HUES6 (cell line): ENCODE data around the gene USP1.

ENCODE experiments used
- H3K27ac ChIP-seq: 2 replicates; pipeline ENCODE4 v1.7.0; 2013; ENCODE audit warnings: low read depth, mild to moderate bottlenecking, low read length, inconsistent platforms
- H3K27me3 ChIP-seq: 2 replicates; pipeline ENCODE4 v1.6.1; 2013; ENCODE audit warnings: low read length; ENCODE audit not compliant: control insufficient read depth, insufficient read depth
- H3K36me3 ChIP-seq: 2 replicates; pipeline ENCODE4 v1.6.1; 2013; ENCODE audit warnings: low read length; ENCODE audit not compliant: control insufficient read depth, insufficient read depth
- H3K4me1 ChIP-seq: 2 replicates; pipeline ENCODE4 v1.6.1; 2013; ENCODE audit warnings: low read length; ENCODE audit not compliant: control insufficient read depth, insufficient read depth
- H3K4me3 ChIP-seq: 2 replicates; pipeline ENCODE4 v1.5.1; 2013; ENCODE audit warnings: low read depth, low read length
- H3K9ac ChIP-seq: one replicate; pipeline ENCODE4 v1.6.1; 2013; ENCODE audit warnings: mild to moderate bottlenecking, low read length
- H3K9me3 ChIP-seq: 2 replicates; pipeline ENCODE4 v1.6.1; 2013; ENCODE audit warnings: low read depth, low read length; ENCODE audit not compliant: control insufficient read depth, insufficient read depth

The USP1 gene

DNA sequence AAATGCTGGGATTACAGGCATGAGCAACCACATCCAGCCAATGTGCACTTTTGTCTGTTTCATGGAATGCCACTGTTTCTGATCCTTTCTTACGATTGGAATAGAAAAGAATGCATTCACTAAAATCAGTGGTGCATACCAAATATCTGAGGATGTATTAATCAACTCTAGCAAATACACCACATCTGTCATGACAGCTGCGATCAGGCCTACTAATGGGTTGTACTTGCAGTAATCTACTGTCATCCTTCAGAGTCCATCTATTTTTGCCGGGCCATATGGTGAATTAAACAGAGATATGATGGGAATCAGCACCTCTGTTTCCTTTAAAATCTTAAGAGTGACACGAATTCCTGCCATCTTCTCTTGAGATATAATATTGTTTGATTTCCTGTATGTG, 8.5 kb upstream of the USP1 start:
- Histone ChIP-seq H3K9me3 (no peaks in the 10 kb centered on the region), H3K27ac (no peak overlapping the region), H3K36me3 (no peaks in the 10 kb centered on the region), H3K4me1 (no peaks in the 10 kb centered on the region), H3K27me3 (no peaks in the 10 kb centered on the region), H3K4me3 (no peak overlapping the region), H3K9ac (no peak overlapping the region)

DNA sequence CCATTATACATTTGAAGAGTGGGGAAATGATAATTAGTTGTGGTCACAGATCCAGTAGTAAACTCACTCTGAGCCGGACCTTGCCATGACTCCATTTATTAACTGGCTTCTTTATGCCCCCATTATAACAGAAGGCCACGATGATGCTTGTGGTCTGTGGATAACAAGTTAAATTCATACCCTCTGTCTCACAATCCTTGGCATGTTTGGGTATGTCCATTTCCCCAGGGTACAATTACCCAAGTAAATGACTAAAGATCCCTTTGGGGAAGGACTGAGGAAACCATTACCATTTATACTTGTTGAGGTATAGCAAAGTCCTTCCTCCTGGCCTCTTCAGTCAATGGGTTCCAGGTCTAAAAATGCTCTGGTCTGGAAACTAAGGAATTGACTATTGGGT, 7.3 kb upstream of the USP1 start:
- no peak overlapping the region for H3K4me3 ChIP-seq
- H3K27me3 ChIP-seq = no peaks in the 10 kb centered on the region
- no peak overlapping the region for H3K27ac ChIP-seq
- H3K36me3 ChIP-seq = no peaks in the 10 kb centered on the region
- H3K9me3 ChIP-seq = no peaks in the 10 kb centered on the region
- H3K4me1 ChIP-seq = no peaks in the 10 kb centered on the region
- H3K9ac ChIP-seq = no peak overlapping the region

DNA sequence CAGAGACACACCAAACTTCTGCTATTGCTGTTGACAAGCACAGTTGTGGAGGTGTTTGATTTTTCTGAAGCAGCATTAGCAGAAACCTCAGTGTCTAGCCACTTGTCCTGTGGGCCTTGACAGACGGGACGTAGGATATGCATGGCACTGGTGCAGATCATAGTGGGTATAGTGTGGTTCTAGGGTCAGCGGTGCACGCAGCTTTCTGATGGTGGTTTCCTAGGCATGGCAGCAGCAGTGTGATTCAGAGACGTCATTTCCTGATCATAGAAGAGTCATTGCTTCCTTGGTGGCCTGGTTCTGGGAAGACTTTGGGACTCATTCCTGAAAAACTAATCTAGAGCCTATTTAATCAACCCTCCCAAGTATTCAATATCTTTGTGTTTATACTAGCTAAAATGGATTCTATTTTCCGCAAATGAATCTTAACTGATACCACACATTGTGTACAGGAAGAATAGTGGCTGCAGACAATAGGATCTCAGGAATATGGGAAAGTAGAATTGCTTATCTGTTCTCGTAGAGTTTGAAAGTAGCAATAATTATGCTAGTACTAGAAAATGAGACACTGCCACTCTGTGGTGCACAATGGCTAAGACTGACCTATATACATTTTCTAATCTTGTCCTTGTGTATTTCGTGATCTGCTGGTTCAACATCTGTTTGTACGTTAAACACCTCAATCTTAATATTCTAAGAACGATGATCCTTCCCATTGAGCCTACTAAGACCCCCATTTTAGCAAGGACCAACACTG, 2.8 kb upstream of the USP1 start:
- no peaks in the 10 kb centered on the region for H3K9me3 ChIP-seq
- H3K27ac ChIP-seq = no peak overlapping the region
- H3K4me1 ChIP-seq = peaks cover 8% of the 10 kb centered on the region; the same call in 1 of the 2 replicates
- no peaks in the 10 kb centered on the region for H3K27me3 ChIP-seq
- H3K36me3 ChIP-seq = no peaks in the 10 kb centered on the region
- no peak overlapping the region for H3K9ac ChIP-seq
- no peak overlapping the region for H3K4me3 ChIP-seq

DNA sequence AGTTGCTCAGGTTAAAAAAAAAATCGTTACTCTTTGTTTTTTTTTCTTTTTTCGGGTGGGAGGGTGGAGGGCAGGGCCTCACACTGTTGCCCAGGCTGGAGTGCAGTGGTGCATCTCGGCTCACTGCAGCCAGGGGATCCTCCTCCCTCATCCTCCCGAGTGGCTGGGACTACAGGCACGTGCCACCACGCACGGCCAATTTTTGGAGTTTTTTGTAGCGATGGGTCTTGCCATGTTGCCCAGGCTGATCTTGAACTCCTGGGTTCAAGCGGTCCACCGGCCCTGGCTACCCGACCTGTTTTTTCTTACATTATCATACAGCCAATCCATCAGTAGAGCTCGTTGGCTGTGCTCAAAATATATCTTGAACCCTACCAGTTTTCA, 2.2 kb upstream of the USP1 start:
- H3K36me3 ChIP-seq = no peaks in the 10 kb centered on the region
- H3K27me3 ChIP-seq = no peaks in the 10 kb centered on the region
- no peaks in the 10 kb centered on the region for H3K9me3 ChIP-seq
- H3K4me1 ChIP-seq = peaks cover 8% of the 10 kb centered on the region; the same call in 1 of the 2 replicates
- H3K4me3 ChIP-seq = no peak overlapping the region
- H3K9ac ChIP-seq = no peak overlapping the region
- H3K27ac ChIP-seq = no peak overlapping the region

DNA sequence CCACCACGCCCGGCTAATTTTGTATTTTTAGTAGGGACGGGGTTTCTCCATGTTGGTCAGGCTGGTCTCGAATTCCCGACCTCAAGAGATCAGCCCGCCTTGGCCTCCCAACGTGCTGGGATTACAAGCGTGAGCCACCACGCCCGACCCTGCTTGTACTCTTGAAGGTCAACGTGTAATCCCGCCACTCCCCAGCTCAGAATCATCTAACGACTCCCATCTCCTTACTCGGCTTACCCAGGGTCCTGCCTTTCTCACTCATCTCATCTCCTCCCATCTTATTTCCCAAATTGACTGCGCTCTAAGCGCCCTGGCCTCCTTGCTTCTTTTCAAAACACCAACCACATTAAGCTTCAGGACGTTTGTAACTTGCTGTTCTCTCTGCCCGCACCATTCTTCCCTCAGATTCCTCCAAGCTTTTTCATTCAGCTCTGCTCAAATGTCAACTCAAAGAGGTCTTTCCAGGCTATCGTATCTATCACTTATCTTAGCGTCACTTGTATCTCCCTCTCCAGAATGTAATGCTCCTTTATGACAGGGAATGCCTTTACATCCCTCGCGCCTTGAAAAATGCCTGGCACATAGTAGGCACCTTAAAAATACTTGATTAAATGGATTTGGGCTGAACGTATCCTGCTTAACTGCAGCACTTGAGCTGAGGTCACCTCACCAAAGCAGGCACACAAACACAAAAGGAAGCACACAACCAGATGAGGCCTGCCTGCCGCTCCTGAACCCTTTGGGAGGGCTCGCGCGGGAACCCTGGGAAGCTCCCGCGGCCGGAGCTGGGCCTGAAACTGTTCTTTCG, 1.4 kb upstream of the USP1 start:
- H3K9ac ChIP-seq = peak overlapping the region; percentile 98
- peaks cover 4% of the 10 kb centered on the region; the same call in 1 of the 2 replicates for H3K36me3 ChIP-seq
- H3K27ac ChIP-seq = peak overlapping the region; percentile 87
- H3K4me3 ChIP-seq = peak overlapping the region; percentile 72
- no peaks in the 10 kb centered on the region for H3K9me3 ChIP-seq
- no peaks in the 10 kb centered on the region for H3K27me3 ChIP-seq
- H3K4me1 ChIP-seq = peaks cover 8% of the 10 kb centered on the region; the same call in 1 of the 2 replicates

DNA sequence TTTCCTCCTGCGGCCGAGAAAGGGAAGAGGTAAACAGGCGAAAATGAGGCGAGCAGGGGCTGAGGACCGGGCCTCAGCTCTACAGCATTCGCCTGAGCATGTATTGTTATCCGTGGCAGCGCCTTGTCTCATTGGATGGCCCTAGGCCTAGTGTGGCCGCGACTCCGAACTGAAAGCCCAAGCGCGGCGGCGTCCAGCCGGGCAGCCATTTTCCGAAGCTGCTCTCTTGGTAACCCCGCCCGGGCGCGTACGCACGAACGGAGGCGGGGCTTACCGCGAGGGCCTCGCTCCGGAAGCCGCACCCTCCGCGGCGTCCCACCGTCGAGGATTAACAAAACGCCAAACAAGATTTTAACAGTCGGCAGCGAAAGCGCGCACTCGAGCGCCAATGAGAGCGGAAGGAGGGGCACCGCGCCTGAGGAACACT, 797 bp upstream of the USP1 start:
- Histone ChIP-seq H3K9me3 (no peaks in the 10 kb centered on the region), H3K36me3 (peaks cover 8% of the 10 kb centered on the region), H3K27me3 (no peaks in the 10 kb centered on the region), H3K27ac (peak overlapping the region; percentile 87), H3K4me1 (peaks cover 8% of the 10 kb centered on the region; the same call in 1 of the 2 replicates), H3K4me3 (peak overlapping the region; percentile 72), H3K9ac (peak overlapping the region; percentile 98)

DNA sequence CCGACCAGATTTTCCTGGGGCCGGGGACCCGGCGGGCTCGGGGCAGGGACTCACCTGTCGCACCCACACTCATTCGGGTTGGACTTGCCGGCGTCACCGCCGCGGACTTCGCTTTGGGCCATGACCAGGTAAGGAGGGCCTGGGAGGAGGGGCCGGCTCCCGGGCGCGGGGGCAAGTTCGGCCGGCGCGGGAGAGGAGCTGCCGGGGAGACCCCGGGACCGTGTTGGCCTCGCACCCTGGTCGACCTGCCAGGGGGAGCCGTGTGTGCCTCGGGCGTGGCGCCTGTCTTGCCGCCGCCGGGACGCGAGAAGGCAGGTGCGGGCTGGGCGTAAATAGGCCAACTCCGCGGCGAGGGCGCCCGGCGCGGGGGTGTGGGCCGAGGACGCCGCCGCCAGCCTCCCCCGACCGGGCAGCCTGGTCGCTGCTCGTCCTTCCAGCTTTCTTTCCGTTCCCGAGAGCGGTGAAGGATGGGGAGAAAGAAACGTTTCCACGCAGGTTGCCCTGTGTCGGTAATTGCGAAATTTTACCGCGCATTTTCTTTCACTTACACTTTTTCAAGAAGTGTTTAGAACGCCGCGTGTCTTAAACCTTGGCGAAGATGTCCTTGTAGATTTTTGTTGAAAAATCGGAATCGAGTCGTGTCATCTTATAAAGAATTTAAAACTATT, 558 bp downstream of the USP1 start:
- Histone ChIP-seq H3K9ac (peak overlapping the region; percentile 98), H3K9me3 (no peaks in the 10 kb centered on the region), H3K27ac (peak overlapping the region; percentile 97), H3K27me3 (no peaks in the 10 kb centered on the region), H3K4me3 (peak overlapping the region; percentile 72), H3K4me1 (peaks cover 8% of the 10 kb centered on the region; the same call in 1 of the 2 replicates), H3K36me3 (peaks cover 21% of the 10 kb centered on the region)

DNA sequence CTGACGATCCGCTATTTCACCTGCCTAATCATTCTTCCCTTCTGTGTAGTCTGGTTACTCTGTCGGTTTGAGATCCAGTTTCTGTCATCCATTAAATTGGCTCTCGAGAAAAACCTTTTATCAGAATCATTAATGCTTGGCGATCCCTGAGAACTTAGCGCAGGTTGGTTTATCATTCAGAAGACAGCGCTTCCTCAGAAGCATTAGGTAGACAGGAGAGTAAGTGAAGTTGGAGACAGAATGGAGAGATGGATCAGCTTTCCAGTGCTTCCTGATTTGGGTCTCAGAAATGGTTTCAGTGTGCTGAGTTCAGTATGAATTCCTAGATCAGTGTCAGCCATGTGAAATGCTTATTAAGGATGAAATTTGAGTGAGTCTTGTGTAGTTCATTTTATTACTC, 1.3 kb downstream of the USP1 start:
- Histone ChIP-seq H3K4me3 (peak overlapping the region; percentile 72), H3K27me3 (no peaks in the 10 kb centered on the region), H3K36me3 (peaks cover 29% of the 10 kb centered on the region), H3K9me3 (no peaks in the 10 kb centered on the region), H3K9ac (peak overlapping the region; percentile 98), H3K27ac (no peak overlapping the region), H3K4me1 (peaks cover 8% of the 10 kb centered on the region; the same call in 1 of the 2 replicates)

DNA sequence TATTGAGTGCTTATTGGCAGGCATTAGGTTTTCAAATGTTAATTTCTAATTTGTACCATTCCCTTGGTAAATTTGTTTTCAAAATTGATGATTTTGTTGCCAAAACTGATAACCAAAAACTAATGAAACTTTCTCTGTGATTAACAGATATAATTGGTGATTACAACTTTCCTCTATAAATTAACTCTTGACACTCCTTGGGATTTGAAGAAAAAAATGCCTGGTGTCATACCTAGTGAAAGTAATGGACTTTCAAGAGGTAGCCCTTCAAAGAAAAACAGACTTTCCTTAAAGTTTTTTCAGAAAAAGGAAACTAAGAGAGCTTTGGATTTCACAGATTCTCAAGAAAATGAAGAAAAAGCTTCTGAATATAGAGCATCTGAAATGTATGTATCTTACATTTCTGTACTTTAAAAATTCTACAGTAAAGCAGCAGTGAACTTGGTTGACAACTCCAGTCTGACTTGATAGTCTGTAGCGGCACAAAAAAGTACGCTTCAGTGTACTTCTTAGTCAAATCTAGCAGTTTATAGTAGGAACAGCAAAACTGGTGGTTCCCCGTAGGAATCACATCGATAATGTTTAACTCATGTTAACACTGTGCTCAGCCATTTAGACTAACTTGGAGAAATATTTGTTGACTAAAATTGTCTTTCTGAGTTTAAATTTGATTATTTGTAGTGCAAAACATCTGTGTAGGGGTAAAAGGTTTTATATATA, 3.0 kb downstream of the USP1 start:
- H3K4me1 ChIP-seq = peaks cover 8% of the 10 kb centered on the region; the same call in 1 of the 2 replicates
- no peaks in the 10 kb centered on the region for H3K9me3 ChIP-seq
- H3K9ac ChIP-seq = no peak overlapping the region
- H3K27me3 ChIP-seq = no peaks in the 10 kb centered on the region
- H3K36me3 ChIP-seq = peaks cover 45% of the 10 kb centered on the region
- peak overlapping the region; percentile 72; the same call in 1 of the 2 replicates for H3K4me3 ChIP-seq
- H3K27ac ChIP-seq = 0 out of 2 replicates have a peak overlapping the region, but pooled peaks have one; percentile 9

DNA sequence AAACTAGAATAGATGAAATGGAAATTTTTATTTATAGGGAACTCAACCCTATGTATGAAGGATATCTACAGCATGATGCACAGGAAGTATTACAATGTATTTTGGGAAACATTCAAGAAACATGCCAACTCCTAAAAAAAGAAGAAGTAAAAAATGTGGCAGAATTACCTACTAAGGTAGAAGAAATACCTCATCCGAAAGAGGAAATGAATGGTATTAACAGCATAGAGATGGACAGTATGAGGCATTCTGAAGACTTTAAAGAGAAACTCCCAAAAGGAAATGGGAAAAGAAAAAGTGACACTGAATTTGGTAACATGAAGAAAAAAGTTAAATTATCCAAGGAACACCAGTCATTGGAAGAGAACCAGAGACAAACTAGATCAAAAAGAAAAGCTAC, 7.9 kb downstream of the USP1 start:
- H3K4me3 ChIP-seq = no peak overlapping the region
- no peaks in the 10 kb centered on the region for H3K9me3 ChIP-seq
- H3K27ac ChIP-seq = no peak overlapping the region
- no peaks in the 10 kb centered on the region for H3K4me1 ChIP-seq
- H3K9ac ChIP-seq = no peak overlapping the region
- H3K36me3 ChIP-seq = peaks cover 91% of the 10 kb centered on the region
- H3K27me3 ChIP-seq = no peaks in the 10 kb centered on the region
